HEK293 (cell line): ENCODE results near the gene TEX38.

Source experiments
- HOXC10 ChIP-seq: sonication (generic); formaldehyde crosslinking; IDR thresholded peaks from 2 replicates; pipeline ENCODE4 v1.8.1; 2023; ENCODE audit warnings: mild to moderate bottlenecking, missing genetic modification reagents
- KLF1 ChIP-seq: fragments of 450-650 bp; formaldehyde crosslinking; IDR thresholded peaks from 2 replicates; pipeline ENCODE4 v1.5.1; 2016; ENCODE audit warnings: missing biosample characterization, missing genetic modification characterization
- KLF7 ChIP-seq: fragments of 450-650 bp; formaldehyde crosslinking; IDR thresholded peaks from 2 replicates; pipeline ENCODE4 v1.5.1; 2016; ENCODE audit warnings: missing biosample characterization, missing genetic modification characterization, borderline replicate concordance
- MYNN ChIP-seq: fragments of 450-650 bp; formaldehyde crosslinking; IDR thresholded peaks from 2 replicates; pipeline ENCODE4 v1.5.1; 2016; ENCODE audit warnings: missing biosample characterization, missing genetic modification characterization, borderline replicate concordance
- PBX3 ChIP-seq: sonication (generic); formaldehyde crosslinking; IDR thresholded peaks from 2 replicates; pipeline ENCODE4 v1.8.1; 2022; ENCODE audit warnings: mild to moderate bottlenecking, moderate library complexity, missing genetic modification reagents
- REPIN1 ChIP-seq: fragments of 450-650 bp; formaldehyde crosslinking; IDR thresholded peaks from 2 replicates; pipeline ENCODE4 v1.5.1; 2017; ENCODE audit warnings: missing biosample characterization, missing genetic modification characterization, low read depth
- TCF7L2 ChIP-seq: IDR thresholded peaks from 2 replicates; pipeline ENCODE4 v1.6.1; 2011; ENCODE audit warnings: low read depth, mild to moderate bottlenecking, inconsistent platforms, low read length, moderate library complexity, borderline replicate concordance
- YY2 ChIP-seq: fragments of 450-650 bp; formaldehyde crosslinking; IDR thresholded peaks from 2 replicates; pipeline ENCODE4 v1.5.1; 2016; ENCODE audit warnings: missing biosample characterization, missing genetic modification characterization
- ZIC2 ChIP-seq: fragments of 450-650 bp; formaldehyde crosslinking; IDR thresholded peaks from 2 replicates; pipeline ENCODE4 v1.5.1; 2016; ENCODE audit warnings: missing biosample characterization, missing genetic modification characterization
- ZNF132 ChIP-seq: fragments of 450-650 bp; formaldehyde crosslinking; IDR thresholded peaks from 2 replicates; pipeline ENCODE4 v1.5.1; 2017; ENCODE audit warnings: missing biosample characterization, missing genetic modification characterization, borderline replicate concordance
- ZNF169 ChIP-seq: fragments of 450-650 bp; formaldehyde crosslinking; IDR thresholded peaks from 2 replicates; pipeline ENCODE4 v1.5.1; 2016; ENCODE audit warnings: missing biosample characterization, missing genetic modification characterization
- ZNF174 ChIP-seq: fragments of 450-650 bp; formaldehyde crosslinking; IDR thresholded peaks from 2 replicates; pipeline ENCODE4 v1.5.0; 2017; ENCODE audit warnings: missing biosample characterization, mild to moderate bottlenecking, missing genetic modification characterization
- ZNF184 ChIP-seq: fragments of 450-650 bp; IDR thresholded peaks from 2 replicates; pipeline ENCODE4 v1.5.1; 2018; ENCODE audit warnings: missing biosample characterization, mild to moderate bottlenecking, missing genetic modification characterization
- ZNF211 ChIP-seq: fragments of 450-650 bp; formaldehyde crosslinking; IDR thresholded peaks from 2 replicates; pipeline ENCODE4 v1.5.1; 2016; ENCODE audit warnings: low read depth, missing biosample characterization, missing genetic modification characterization
- ZNF221 ChIP-seq: fragments of 450-650 bp; formaldehyde crosslinking; IDR thresholded peaks from 2 replicates; pipeline ENCODE4 v1.5.1; 2017; ENCODE audit warnings: missing biosample characterization, missing genetic modification characterization, borderline replicate concordance
- ZNF223 ChIP-seq: fragments of 450-650 bp; formaldehyde crosslinking; IDR thresholded peaks from 2 replicates; pipeline ENCODE4 v1.5.1; 2016; ENCODE audit warnings: missing biosample characterization, missing genetic modification characterization
- ZNF23 ChIP-seq: fragments of 450-650 bp; formaldehyde crosslinking; IDR thresholded peaks from 2 replicates; pipeline ENCODE4 v1.5.1; 2016; ENCODE audit warnings: missing biosample characterization, missing genetic modification characterization, borderline replicate concordance
- ZNF248 ChIP-seq: fragments of 450-650 bp; formaldehyde crosslinking; IDR thresholded peaks from 2 replicates; pipeline ENCODE4 v1.5.1; 2017; ENCODE audit warnings: missing biosample characterization, missing genetic modification characterization
- ZNF26 ChIP-seq: fragments of 450-650 bp; formaldehyde crosslinking; IDR thresholded peaks from 2 replicates; pipeline ENCODE4 v1.5.1; 2016; ENCODE audit warnings: missing biosample characterization, missing genetic modification characterization
- ZNF366 ChIP-seq: fragments of 450-650 bp; formaldehyde crosslinking; conservative IDR thresholded peaks from 2 replicates; pipeline ENCODE4 v1.5.1; 2016; ENCODE audit warnings: missing biosample characterization, missing genetic modification characterization
- ZNF558 ChIP-seq: fragments of 450-650 bp; formaldehyde crosslinking; IDR thresholded peaks from 2 replicates; pipeline ENCODE4 v1.5.1; 2016; ENCODE audit warnings: missing biosample characterization, missing genetic modification characterization
- ZNF580 ChIP-seq: fragments of 450-650 bp; formaldehyde crosslinking; IDR thresholded peaks from 2 replicates; pipeline ENCODE4 v1.5.1; 2016; ENCODE audit warnings: missing biosample characterization, missing genetic modification characterization
- ZNF624 ChIP-seq: fragments of 450-650 bp; formaldehyde crosslinking; IDR thresholded peaks from 2 replicates; pipeline ENCODE4 v1.5.1; 2017; ENCODE audit warnings: missing biosample characterization, missing genetic modification characterization
- ZNF664 ChIP-seq: fragments of 450-650 bp; formaldehyde crosslinking; IDR thresholded peaks from 2 replicates; pipeline ENCODE4 v1.5.1; 2016; ENCODE audit warnings: missing biosample characterization, missing genetic modification characterization
- ZNF777 ChIP-seq: fragments of 450-650 bp; formaldehyde crosslinking; IDR thresholded peaks from 2 replicates; pipeline ENCODE4 v1.5.1; 2017; ENCODE audit warnings: missing biosample characterization, missing genetic modification characterization, borderline replicate concordance
- TF ChIP-seq, protein P1 (sequence below): fragments of 450-650 bp; formaldehyde crosslinking; IDR thresholded peaks from 2 replicates; pipeline ENCODE4 v1.5.1; 2016; ENCODE audit warnings: missing biosample characterization, missing genetic modification characterization, borderline replicate concordance
- TF ChIP-seq, protein P2 (sequence below): fragments of 450-650 bp; formaldehyde crosslinking; optimal IDR thresholded peaks from 2 replicates; pipeline ENCODE3; 2016; ENCODE audit warnings: missing biosample characterization, mild to moderate bottlenecking, missing genetic modification characterization
- TF ChIP-seq, protein P3 (sequence below): fragments of 450-650 bp; formaldehyde crosslinking; IDR thresholded peaks from 2 replicates; pipeline ENCODE4 v1.5.1; 2016; ENCODE audit warnings: missing biosample characterization, missing genetic modification characterization

TEX38 gene

GRCh38 chr1:46718727-46719622 lies 47.3 kb downstream of the TEX38 start, which contains the start of gene EFCAB14 (continued):
- TF ChIP-seq ZNF558 (tag by site-specific recombination) (no peak), TCF7L2 (no peak), ZNF169 (tag by site-specific recombination) (no peak), ZNF23 (tag by site-specific recombination) (no peak), ZNF221 (tag by site-specific recombination) (no peak), ZNF132 (tag by site-specific recombination) (no peak), ZNF184 (tag by site-specific recombination) (no peak), KLF1 (tag by site-specific recombination) (peak; percentile 97), ZNF777 (tag by site-specific recombination) (no peak), ZIC2 (tag by site-specific recombination) (peak; percentile 95), ZNF223 (tag by site-specific recombination) (no peak), ZNF366 (no peak), ZNF211 (tag by site-specific recombination) (no peak), REPIN1 (tag by site-specific recombination) (no peak), MYNN (tag by site-specific recombination) (peak; percentile 55; the same call in 1 of the 2 replicates), ZNF624 (no peak), ZNF580 (tag by site-specific recombination) (no peak), ZNF174 (tag by site-specific recombination) (no peak), YY2 (peak; percentile 68), ZNF248 (tag by site-specific recombination) (no peak), HOXC10 (CRISPR knock-in tag) (no peak), ZNF26 (no peak), KLF7 (tag by site-specific recombination) (peak; percentile 92), ZNF664 (tag by site-specific recombination) (peak; percentile 76; the same call in 1 of the 2 replicates), PBX3 (no peak)
- TF ChIP-seq, protein P1, sequence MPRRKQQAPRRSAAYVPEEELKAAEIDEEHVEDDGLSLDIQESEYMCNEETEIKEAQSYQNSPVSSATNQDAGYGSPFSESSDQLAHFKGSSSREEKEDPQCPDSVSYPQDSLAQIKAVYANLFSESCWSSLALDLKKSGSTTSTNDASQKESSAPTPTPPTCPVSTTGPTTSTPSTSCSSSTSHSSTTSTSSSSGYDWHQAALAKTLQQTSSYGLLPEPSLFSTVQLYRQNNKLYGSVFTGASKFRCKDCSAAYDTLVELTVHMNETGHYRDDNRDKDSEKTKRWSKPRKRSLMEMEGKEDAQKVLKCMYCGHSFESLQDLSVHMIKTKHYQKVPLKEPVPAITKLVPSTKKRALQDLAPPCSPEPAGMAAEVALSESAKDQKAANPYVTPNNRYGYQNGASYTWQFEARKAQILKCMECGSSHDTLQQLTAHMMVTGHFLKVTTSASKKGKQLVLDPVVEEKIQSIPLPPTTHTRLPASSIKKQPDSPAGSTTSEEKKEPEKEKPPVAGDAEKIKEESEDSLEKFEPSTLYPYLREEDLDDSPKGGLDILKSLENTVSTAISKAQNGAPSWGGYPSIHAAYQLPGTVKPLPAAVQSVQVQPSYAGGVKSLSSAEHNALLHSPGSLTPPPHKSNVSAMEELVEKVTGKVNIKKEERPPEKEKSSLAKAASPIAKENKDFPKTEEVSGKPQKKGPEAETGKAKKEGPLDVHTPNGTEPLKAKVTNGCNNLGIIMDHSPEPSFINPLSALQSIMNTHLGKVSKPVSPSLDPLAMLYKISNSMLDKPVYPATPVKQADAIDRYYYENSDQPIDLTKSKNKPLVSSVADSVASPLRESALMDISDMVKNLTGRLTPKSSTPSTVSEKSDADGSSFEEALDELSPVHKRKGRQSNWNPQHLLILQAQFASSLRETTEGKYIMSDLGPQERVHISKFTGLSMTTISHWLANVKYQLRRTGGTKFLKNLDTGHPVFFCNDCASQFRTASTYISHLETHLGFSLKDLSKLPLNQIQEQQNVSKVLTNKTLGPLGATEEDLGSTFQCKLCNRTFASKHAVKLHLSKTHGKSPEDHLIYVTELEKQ, result peak; percentile 43; the same call in 1 of the 2 replicates
- TF ChIP-seq, protein P2, sequence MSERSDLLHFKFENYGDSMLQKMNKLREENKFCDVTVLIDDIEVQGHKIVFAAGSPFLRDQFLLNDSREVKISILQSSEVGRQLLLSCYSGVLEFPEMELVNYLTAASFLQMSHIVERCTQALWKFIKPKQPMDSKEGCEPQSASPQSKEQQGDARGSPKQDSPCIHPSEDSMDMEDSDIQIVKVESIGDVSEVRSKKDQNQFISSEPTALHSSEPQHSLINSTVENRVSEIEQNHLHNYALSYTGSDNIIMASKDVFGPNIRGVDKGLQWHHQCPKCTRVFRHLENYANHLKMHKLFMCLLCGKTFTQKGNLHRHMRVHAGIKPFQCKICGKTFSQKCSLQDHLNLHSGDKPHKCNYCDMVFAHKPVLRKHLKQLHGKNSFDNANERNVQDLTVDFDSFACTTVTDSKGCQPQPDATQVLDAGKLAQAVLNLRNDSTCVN (tag by site-specific recombination), result peak; percentile 73
- TF ChIP-seq, protein P3, sequence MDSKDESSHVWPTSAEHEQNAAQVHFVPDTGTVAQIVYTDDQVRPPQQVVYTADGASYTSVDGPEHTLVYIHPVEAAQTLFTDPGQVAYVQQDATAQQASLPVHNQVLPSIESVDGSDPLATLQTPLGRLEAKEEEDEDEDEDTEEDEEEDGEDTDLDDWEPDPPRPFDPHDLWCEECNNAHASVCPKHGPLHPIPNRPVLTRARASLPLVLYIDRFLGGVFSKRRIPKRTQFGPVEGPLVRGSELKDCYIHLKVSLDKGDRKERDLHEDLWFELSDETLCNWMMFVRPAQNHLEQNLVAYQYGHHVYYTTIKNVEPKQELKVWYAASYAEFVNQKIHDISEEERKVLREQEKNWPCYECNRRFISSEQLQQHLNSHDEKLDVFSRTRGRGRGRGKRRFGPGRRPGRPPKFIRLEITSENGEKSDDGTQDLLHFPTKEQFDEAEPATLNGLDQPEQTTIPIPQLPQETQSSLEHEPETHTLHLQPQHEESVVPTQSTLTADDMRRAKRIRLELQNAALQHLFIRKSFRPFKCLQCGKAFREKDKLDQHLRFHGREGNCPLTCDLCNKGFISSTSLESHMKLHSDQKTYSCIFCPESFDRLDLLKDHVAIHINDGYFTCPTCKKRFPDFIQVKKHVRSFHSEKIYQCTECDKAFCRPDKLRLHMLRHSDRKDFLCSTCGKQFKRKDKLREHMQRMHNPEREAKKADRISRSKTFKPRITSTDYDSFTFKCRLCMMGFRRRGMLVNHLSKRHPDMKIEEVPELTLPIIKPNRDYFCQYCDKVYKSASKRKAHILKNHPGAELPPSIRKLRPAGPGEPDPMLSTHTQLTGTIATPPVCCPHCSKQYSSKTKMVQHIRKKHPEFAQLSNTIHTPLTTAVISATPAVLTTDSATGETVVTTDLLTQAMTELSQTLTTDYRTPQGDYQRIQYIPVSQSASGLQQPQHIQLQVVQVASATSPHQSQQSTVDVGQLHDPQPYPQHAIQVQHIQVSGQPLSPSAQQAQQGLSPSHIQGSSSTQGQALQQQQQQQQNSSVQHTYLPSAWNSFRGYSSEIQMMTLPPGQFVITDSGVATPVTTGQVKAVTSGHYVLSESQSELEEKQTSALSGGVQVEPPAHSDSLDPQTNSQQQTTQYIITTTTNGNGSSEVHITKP, result peak; percentile 76
